HG03457 (cell line): ENCODE measurements around the gene PPIL4.
"Not testable (repeated sequence)": the region's sequence is repeated elsewhere in the genome, so short reads cannot be mapped to it uniquely, and the experiment has no call there.

Experiments
- ATAC-seq: cut with Tn5 transposase; IDR thresholded peaks from one replicate; pipeline ENCODE4 v1.9.1; 2021; ENCODE audit warnings: moderate number of reproducible peaks; ENCODE audit not compliant: unreplicated experiment

The PPIL4 gene

GRCh38 chr6:149529650-149530049 lies 16.2 kb downstream of the PPIL4 start:
- no peak for ATAC-seq

GRCh38 chr6:149515494-149515893 lies 30.3 kb downstream of the PPIL4 start:
- no peak for ATAC-seq

DNA sequence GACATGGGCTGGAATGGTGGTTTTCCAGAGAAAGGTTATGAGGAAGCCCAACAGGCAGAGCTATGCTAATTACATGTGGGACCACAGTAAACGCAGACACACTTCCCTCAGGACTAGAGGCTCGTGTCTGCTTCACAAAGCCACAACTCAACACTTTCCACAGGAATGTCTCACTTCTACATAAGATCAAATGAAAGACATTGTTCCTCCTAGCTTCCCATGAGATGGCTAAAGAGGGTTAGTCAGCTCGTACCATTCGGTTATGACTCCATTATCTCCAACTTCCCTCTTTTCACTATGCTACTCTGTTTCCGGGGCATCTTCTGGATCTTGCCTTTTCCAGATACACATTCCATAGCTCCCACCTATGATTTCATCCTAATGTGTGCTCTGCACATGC lies 31.9 kb downstream of the PPIL4 start:
- ATAC-seq, result no peak

DNA sequence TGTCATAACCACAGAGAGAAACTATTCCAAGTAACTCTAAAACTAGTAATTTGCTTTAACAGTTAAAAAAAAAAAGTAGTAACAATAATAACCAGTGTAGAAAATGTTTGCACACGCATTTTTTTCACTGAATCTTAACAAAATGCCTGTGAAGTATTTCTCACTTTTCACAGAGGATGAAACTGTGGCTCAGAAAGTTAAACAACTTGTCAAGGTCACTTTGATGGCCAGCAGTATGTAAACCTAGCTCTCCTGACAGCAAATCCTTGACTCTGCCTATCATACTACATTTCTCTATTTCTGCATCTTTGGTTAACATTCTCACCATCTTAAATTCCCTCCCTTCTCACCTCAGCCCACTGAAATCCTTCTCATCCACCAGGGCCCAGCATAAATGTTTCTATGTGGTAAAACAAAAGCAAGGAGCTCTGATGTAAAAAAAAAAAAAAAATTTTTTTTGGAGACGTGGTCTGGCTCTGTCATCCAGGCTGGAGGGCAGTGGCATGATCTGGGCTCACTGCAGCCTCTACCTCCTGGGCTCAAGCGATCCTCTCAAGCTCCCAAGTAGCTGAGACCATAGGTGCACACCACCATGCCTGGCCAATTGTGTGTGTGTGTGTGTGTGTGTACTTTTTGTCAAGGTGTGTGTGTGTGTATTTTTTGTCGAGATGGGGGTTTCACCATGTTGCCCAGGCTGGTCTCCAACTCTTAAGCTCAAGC lies 34.9 kb downstream of the PPIL4 start:
- no peak for ATAC-seq

DNA sequence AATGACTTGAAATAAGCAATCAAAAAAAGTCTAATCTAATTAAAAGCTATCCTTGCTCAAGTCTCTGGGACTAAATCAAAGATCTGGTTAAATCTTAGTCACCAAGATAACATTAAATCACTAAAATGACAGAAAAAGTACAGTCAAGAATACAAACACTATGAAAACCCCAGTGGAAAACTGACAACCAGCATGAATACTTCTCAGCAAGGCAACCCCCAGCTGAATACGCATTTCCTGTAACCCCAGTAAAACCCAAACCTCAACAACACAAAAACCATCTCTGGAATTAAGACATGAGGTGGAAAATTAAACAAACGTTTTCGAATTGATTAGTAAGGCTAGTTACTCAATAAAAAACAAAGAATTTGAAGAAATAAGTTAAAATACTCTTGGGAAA lies 37.4 kb downstream of the PPIL4 start:
- no peak for ATAC-seq

GRCh38 chr6:149503872-149504271 lies 42.0 kb downstream of the PPIL4 start:
- no peak for ATAC-seq

DNA sequence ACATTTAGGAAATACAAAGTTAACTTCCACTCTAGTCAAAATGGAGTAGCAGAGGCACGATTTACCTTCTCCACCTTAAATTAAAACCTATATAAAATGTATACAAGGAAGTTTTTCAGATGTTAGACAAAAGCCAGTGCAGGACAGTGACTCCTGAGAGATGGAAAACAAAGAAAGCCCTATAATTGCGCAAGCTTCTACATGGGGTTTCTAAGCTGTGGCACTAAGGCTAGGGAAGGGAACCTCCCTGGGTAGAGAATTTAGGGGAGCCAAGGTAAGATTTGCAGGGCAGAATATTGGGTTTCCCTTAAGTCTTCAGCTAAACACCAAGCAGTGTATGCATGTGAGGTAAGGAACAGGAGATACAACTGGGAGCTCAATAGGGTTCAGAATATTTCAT lies 42.6 kb downstream of the PPIL4 start:
- ATAC-seq, result no peak

- ATAC-seq, result no peak
Observed at GRCh38 chr6:149501768-149502167, 44.1 kb downstream of the PPIL4 start.

GRCh38 chr6:149501201-149501600 lies 44.6 kb downstream of the PPIL4 start:
- ATAC-seq, result no peak

GRCh38 chr6:149500096-149500495 lies 45.7 kb downstream of the PPIL4 start:
- ATAC-seq, result no peak

- no peak for ATAC-seq
Observed at GRCh38 chr6:149499066-149499465, 46.8 kb downstream of the PPIL4 start.

DNA sequence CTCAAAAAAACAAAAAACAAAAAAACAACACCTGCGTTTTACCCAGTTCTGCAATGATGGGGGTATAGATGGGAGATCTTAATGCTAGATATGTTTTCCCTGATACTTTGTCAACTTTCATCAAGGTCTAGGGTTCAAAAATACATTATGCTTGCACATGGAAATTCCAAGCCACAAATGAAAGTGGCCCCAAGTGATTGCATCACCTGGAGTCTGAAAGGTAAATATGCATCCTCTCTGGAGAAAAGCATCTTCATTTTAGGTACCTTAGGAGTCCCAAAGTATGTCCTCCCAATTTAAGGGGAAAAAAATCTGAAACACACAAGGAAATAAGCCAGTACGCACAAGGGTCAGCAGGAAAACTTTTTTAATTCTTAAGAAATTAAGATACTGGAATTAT lies 48.5 kb downstream of the PPIL4 start:
- no peak for ATAC-seq

- not testable (repeated sequence) for ATAC-seq
Observed at GRCh38 chr6:149496597-149496996, 49.2 kb downstream of the PPIL4 start.

DNA sequence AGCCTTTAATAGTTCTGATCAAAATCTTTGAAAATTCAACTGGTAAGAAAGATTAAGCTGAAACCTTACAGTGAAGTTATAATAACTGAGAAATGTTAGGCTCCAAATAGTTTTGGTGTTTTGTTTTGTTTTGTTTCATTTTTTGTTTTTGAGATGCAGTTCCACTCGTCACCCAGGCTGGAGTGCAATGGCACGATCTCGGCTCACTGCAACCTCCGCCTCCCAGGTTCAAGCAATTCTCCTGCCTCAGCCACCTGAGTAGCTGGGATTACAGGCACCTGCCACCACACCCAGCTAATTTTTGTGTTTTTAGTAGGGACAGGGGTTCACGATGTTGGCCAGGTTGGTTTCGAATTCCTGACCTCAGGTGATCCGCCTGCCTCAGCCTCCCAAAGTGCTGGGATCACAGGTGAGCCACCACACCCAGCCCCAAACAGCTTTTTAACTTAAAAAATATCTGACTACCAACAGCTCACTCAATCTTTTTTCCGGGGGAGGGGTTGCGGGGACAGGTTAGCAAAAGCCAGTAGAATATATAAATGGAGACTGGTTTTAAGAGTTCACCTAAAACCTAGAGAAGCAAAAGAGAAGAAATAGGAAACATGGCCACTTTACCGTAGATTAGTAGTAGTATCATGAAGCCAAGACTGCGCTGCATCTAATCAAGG lies 50.4 kb downstream of the PPIL4 start:
- not testable (repeated sequence) for ATAC-seq

GRCh38 chr6:149494810-149495209 lies 51.0 kb downstream of the PPIL4 start:
- ATAC-seq, result peak; percentile 75

- no peak for ATAC-seq
Observed at GRCh38 chr6:149493761-149494320, 52.0 kb downstream of the PPIL4 start.

- ATAC-seq, result no peak
Observed at GRCh38 chr6:149492798-149493343, 53.0 kb downstream of the PPIL4 start.

GRCh38 chr6:149489967-149490366 lies 55.9 kb downstream of the PPIL4 start:
- ATAC-seq, result no peak

DNA sequence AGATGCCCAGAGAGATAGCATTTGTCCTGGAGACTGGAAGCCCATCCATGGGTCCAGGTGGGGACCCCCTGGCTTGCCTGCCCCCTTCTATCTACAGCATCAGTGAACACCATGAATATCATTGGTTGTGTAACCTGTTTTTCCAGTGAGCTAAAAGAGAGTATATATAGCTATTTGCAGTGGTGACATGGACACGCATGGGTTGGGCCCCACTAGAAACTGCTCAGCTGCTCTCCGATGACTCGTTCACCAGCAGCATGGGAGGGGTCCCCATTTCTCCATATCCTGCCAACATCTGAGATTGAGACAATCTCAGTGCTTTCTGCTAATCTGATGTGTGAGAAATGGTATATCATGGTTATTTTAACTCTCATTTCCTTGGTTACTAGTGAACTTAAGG lies 57.0 kb downstream of the PPIL4 start:
- ATAC-seq, result no peak

DNA sequence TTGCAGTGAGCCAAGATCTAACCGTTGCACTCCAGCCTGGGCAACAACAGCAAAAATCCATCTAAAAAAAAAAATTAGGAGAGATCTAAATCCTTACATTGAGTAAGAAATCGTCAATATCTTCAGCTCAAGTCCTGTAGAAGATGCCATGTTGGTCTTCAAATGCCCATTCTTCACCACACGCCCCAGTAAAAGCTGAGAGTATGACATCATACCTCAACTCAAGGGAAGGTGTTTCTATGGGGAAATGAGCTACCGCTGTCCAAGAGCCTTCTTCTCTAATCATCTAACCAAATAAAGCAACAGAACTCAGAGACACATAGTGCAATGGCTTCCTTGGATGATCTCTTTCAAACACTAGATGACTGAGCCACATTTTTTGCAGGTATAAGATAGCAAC lies 58.5 kb downstream of the PPIL4 start:
- ATAC-seq, result no peak

DNA sequence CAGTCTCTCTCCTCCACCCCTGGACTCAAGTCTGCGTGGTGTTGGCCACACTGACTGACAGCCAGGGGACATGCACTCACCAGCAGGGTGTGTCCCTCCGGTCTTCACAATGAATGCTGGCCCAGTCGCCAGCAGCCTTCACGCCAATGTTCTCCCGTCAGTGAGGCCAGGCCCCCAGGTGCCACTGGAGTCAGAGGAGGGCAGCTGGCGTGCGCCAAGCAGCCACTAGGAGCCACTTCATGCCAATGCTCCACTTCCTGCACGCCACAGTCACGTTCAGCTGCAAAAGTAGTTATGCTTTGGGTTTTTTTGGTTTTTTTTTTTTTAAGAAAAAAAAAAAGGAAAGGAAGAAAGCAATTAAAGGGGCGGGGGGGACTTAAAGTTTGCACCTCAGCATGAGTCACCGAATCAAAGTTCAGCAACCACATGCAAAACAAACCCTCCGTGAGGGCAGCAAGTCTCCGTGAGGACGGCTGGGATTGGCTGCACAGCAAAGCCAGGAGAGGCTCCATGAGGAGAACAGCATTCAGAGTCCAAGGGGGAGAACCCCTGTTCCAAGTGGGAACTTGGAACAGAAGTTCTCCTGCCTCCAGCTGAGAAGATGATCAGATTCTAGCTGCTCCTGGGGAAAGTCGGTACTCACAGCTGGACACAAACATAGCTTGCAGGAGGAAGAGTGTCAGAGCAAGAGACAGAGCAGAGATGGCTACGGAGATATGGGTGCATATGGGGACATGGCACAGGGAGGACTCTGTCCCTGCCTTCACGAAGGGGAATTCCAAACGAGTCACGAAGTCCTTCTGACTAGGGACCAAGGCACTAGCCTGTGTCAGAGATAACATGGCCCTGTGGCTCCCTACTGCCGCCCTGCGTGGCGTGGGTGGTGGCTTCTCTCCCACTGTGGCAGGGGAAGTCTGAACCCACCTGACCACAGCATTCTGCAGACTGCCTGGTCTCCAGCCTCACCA lies 60.8 kb downstream of the PPIL4 start, which contains the start of gene ZC3H12D:
TSS of gene ZC3H12D (minus strand) at position 282 of the 968 bp plus-strand sequence. CDS start 10,471 bp downstream, outside the sequence.
- ATAC-seq, result peak; percentile 38
